HepG2 (cell line): Measurements from ENCODE around the gene MYEOV. TPM values are rescaled to one million over a fixed set of nuclear protein-coding genes. Genes with fewer than 3 reads are reported as not detected.
A peak's percentile ranks its signal among the peaks of the same experiment; 100 is the strongest.

ENCODE experiments used
- CENPX ChIP-seq: sonication (generic); formaldehyde crosslinking; IDR thresholded peaks from 2 replicates; pipeline ENCODE4 v1.9.0; 2021; ENCODE audit warnings: mild to moderate bottlenecking, missing genetic modification reagents, moderate library complexity
- CHD4 ChIP-seq: fragments of 200-600 bp; sonication (generic); IDR thresholded peaks from 2 replicates; pipeline ENCODE4 v1.7.0; 2017; ENCODE audit warnings: mild to moderate bottlenecking, low read length, borderline replicate concordance
- FLYWCH1 ChIP-seq: sonication (generic); formaldehyde crosslinking; IDR thresholded peaks from 2 replicates; pipeline ENCODE4 v1.8.1; 2023; ENCODE audit warnings: mild to moderate bottlenecking, missing genetic modification reagents
- GTF3A ChIP-seq: sonication (generic); formaldehyde crosslinking; conservative IDR thresholded peaks from 2 replicates; pipeline ENCODE4 v1.4.0; 2020; ENCODE audit warnings: mild to moderate bottlenecking, missing genetic modification reagents
- LBX2 ChIP-seq: sonication (generic); formaldehyde crosslinking; IDR thresholded peaks from 2 replicates; pipeline ENCODE4 v1.5.0; 2020; ENCODE audit warnings: missing genetic modification reagents, mild to moderate bottlenecking, borderline replicate concordance
- MATR3 ChIP-seq: sonication (generic); formaldehyde crosslinking; IDR thresholded peaks from 2 replicates; pipeline ENCODE4 v1.4.0; 2020; ENCODE audit warnings: missing genetic modification reagents
- NFAT5 ChIP-seq: sonication (generic); formaldehyde crosslinking; IDR thresholded peaks from 2 replicates; pipeline ENCODE4 v1.4.0; 2020; ENCODE audit warnings: missing genetic modification reagents
- NFE2L2 ChIP-seq: fragments of 150-350 bp; IDR thresholded peaks from 2 replicates; pipeline ENCODE4 v1.6.1; 2014; ENCODE audit warnings: low read length
- NFIC ChIP-seq: IDR thresholded peaks from 2 replicates; pipeline ENCODE4 v1.6.1; 2012; ENCODE audit warnings: mild to moderate bottlenecking, low read length, inconsistent platforms
- SMYD3 ChIP-seq: sonication (generic); formaldehyde crosslinking; IDR thresholded peaks from 2 replicates; pipeline ENCODE4 v1.8.1; 2023; ENCODE audit warnings: mild to moderate bottlenecking, missing genetic modification reagents
- ZFP36 ChIP-seq: fragments of 150-350 bp; IDR thresholded peaks from 2 replicates; pipeline ENCODE4 v1.6.1; 2018; ENCODE audit warnings: borderline replicate concordance, low read length, low read depth; ENCODE audit not compliant: partially characterized antibody
- ZFYVE20 ChIP-seq: sonication (generic); formaldehyde crosslinking; IDR thresholded peaks from 2 replicates; pipeline ENCODE4 v1.8.0; 2023; ENCODE audit warnings: low read depth, mild to moderate bottlenecking, moderate library complexity, missing genetic modification reagents, borderline replicate concordance
- ZNF234 ChIP-seq: sonication (generic); formaldehyde crosslinking; conservative IDR thresholded peaks from 2 replicates; pipeline ENCODE4 v1.5.1; 2020; ENCODE audit warnings: mild to moderate bottlenecking, missing genetic modification reagents
- ZNF510 ChIP-seq: sonication (generic); formaldehyde crosslinking; IDR thresholded peaks from 2 replicates; pipeline ENCODE4 v1.4.0; 2020; ENCODE audit warnings: low read depth, mild to moderate bottlenecking, missing genetic modification reagents
- ZNF546 ChIP-seq: sonication (generic); formaldehyde crosslinking; conservative IDR thresholded peaks from 2 replicates; pipeline ENCODE4 v1.8.1; 2023; ENCODE audit warnings: mild to moderate bottlenecking, missing genetic modification reagents
- ZNF570 ChIP-seq: sonication (generic); formaldehyde crosslinking; IDR thresholded peaks from 2 replicates; pipeline ENCODE4 v1.4.0; 2020; ENCODE audit warnings: mild to moderate bottlenecking, missing genetic modification reagents, borderline replicate concordance
- ZNF792 ChIP-seq: IDR thresholded peaks from 2 replicates; pipeline ENCODE4 v1.6.1; 2016
- polyA plus RNA-seq, 8 experiments: library from polyadenylated mRNA; depleted of rRNA in 3 of 8; stranded (reverse) in 7 of 8; unstranded in 1 of 8; fragments of >200 nt; fragmentation: Illumina TruSeq in 4 of 8; extraction: Trizol in 4 of 8; gene quantifications; 2 replicates each; pipeline versions ENCODE4 v1.2.1 to v1.2.3, GENCODE V29; 2011 to 2016; ENCODE audit warnings: low read depth in 4 of 8, missing spikeins in 1 of 8, mixed read lengths in 1 of 8; ENCODE audit not compliant: insufficient read depth in 1 of 8
- total RNA-seq, 5 experiments: library from RNA; depleted of rRNA; stranded (reverse); fragments of >200 nt; fragmentation: Illumina TruSeq; extraction: Trizol; gene quantifications; 2 replicates each; pipeline ENCODE4 v1.2.3, GENCODE V29; 2016; ENCODE audit warnings: low read depth in 1 of 5
- TF ChIP-seq, protein P1 (sequence below): sonication (generic); formaldehyde crosslinking; IDR thresholded peaks from 2 replicates; pipeline ENCODE4 v1.4.0; 2020; ENCODE audit warnings: missing genetic modification reagents
- TF ChIP-seq, protein P2 (sequence below): sonication (generic); formaldehyde crosslinking; IDR thresholded peaks from 2 replicates; pipeline ENCODE4 v1.8.0; 2022; ENCODE audit warnings: missing genetic modification reagents, mild to moderate bottlenecking, moderate library complexity, borderline replicate concordance
- TF ChIP-seq, protein P3 (sequence below): sonication (generic); formaldehyde crosslinking; IDR thresholded peaks from 2 replicates; pipeline ENCODE4 v1.8.1; 2023; ENCODE audit warnings: mild to moderate bottlenecking, missing genetic modification reagents

MYEOV gene
- total and polyA plus RNA-seq, 2 of the 13 experiments (the other 11 are each of a cell fraction or from before 2014, with no cell fraction given) = 0.33 to 1.8 TPM

- TF ChIP-seq NFAT5 (CRISPR knock-in tag) (no peak), ZNF510 (no peak), ZNF546 (CRISPR knock-in tag) (no peak), ZNF234 (CRISPR knock-in tag) (no peak), SMYD3 (CRISPR knock-in tag) (no peak), NFIC (0 out of 2 replicates have a peak, but pooled peaks have one; percentile 26), ZNF570 (no peak), GTF3A (CRISPR knock-in tag) (no peak), CENPX (CRISPR knock-in tag) (no peak), ZNF792 (CRISPR knock-in tag) (0 out of 2 replicates have a peak, but pooled peaks have one; percentile 17), CHD4 (peak; percentile 73; the same call in 1 of the 2 replicates), FLYWCH1 (no peak), MATR3 (CRISPR knock-in tag) (no peak), ZFP36 (no peak), ZFYVE20 (CRISPR knock-in tag) (no peak), NFE2L2 (no peak), LBX2 (CRISPR knock-in tag) (no peak)
- TF ChIP-seq, protein P1, sequence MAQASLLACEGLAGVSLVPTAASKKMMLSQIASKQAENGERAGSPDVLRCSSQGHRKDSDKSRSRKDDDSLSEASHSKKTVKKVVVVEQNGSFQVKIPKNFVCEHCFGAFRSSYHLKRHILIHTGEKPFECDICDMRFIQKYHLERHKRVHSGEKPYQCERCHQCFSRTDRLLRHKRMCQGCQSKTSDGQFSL (CRISPR knock-in tag) = no peak
- TF ChIP-seq, protein P2, sequence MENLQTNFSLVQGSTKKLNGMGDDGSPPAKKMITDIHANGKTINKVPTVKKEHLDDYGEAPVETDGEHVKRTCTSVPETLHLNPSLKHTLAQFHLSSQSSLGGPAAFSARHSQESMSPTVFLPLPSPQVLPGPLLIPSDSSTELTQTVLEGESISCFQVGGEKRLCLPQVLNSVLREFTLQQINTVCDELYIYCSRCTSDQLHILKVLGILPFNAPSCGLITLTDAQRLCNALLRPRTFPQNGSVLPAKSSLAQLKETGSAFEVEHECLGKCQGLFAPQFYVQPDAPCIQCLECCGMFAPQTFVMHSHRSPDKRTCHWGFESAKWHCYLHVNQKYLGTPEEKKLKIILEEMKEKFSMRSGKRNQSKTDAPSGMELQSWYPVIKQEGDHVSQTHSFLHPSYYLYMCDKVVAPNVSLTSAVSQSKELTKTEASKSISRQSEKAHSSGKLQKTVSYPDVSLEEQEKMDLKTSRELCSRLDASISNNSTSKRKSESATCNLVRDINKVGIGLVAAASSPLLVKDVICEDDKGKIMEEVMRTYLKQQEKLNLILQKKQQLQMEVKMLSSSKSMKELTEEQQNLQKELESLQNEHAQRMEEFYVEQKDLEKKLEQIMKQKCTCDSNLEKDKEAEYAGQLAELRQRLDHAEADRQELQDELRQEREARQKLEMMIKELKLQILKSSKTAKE (CRISPR knock-in tag) = no peak
- TF ChIP-seq, protein P3, sequence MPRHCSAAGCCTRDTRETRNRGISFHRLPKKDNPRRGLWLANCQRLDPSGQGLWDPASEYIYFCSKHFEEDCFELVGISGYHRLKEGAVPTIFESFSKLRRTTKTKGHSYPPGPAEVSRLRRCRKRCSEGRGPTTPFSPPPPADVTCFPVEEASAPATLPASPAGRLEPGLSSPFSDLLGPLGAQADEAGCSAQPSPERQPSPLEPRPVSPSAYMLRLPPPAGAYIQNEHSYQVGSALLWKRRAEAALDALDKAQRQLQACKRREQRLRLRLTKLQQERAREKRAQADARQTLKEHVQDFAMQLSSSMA (CRISPR knock-in tag) = no peak
These were observed 3.2 kb downstream of the MYEOV start (continued) for GRCh38 chr11:69296890-69297786.
